ENCODE data around the gene LRRC3C.

- TF ChIP-seq POLR2AphosphoS5 (IDR thresholded peaks at IDR 0.05; ENCODE audit: low read depth) (no peak), CTCF (IDR thresholded peaks at IDR 0.05; ENCODE audit: insufficient read depth, low read length) (no peak)
Measured at GRCh38 chr17:39915559-39915958, 12.0 kb upstream of the LRRC3C start.

Data from HL-60 (cell line).